D341Med (cell line): Measurements from ENCODE around the gene MGAM2.
A peak's percentile ranks its signal among the peaks of the same experiment; 100 is the strongest.
"Not testable (repeated sequence)": the region's sequence is repeated elsewhere in the genome, so short reads cannot be mapped to it uniquely, and the experiment has no call there.

Experiments
- DNase-seq: peaks from one replicate; pipeline ENCODE4 v3.0.0; 2012; ENCODE audit warnings: low spot score

The MGAM2 gene

GRCh38 chr7:142111499-142111898, at the start of gene MGAM2:
Gene MGAM2 (plus strand): TSS chr7:142111718. CDS start chr7:142116874, 5,156 bp downstream.
- no peak for DNase-seq

DNA sequence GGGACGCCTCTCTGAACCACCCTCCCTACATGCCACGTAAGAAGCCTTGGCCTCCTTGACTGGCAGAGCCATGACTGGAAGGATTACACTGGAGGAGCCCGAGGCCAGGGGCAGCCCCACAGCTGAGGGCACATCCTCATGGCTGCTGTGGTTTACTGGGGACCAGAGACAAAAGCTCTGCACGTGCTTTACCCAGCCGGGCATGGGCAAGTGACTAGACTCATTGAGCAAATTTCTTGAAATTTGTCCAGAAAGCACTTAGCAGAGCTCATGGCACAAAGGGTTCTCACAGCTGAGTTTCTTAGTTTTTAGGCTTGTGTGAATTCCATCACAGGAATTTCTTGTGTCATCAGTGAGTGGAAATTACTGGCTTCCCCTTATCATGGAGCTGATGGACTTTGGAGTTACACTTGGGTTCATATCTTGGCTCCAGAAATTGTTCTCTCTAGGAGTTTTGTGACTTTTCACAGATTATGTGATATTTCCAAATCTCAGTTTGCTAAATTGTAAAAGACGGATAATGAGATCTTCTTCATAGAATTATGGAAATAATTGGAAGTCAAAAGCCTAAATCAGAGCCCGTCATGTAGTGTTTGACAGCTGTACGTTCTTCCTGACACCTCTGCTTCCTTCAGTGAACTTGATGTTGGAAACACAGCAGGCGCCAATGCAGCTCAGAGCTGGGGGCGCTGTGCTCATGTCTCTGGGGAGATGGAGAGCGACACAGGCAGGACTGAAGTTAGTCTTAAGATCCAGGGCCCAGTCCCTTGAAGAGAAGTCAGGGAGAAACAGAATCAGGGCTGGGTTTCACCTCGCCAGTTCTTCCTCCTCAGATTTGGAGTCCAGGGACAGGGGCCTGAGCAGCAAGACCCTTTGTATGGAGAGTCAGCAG, 47.7 kb upstream of the MGAM2 start:
- DNase-seq, result no peak

- DNase-seq, result no peak
These were observed 45.0 kb upstream of the MGAM2 start for GRCh38 chr7:142066536-142066935.

GRCh38 chr7:142077762-142078161, 33.8 kb upstream of the MGAM2 start:
- no peak for DNase-seq

GRCh38 chr7:142083605-142084004, 27.9 kb upstream of the MGAM2 start:
- no peak for DNase-seq

DNA sequence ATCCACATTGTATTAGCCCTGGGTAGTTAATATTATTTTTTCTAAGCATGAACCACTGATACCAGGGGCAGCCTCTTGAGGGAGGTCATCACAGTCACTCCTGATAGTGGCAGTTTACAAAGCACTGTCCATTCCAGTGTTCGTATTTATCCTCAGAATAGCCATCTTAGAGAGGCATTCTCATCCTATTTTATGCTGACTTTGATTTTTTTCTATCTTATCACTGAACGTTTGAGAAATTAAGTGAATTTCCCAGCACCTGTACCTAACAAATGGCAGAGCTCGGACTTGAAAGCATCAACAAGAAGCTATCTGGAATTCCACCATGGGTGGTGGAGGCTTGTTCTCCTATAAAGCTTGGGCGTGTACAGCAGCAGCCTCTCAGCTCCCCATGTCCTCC, 26.1 kb upstream of the MGAM2 start:
- no peak for DNase-seq

DNA sequence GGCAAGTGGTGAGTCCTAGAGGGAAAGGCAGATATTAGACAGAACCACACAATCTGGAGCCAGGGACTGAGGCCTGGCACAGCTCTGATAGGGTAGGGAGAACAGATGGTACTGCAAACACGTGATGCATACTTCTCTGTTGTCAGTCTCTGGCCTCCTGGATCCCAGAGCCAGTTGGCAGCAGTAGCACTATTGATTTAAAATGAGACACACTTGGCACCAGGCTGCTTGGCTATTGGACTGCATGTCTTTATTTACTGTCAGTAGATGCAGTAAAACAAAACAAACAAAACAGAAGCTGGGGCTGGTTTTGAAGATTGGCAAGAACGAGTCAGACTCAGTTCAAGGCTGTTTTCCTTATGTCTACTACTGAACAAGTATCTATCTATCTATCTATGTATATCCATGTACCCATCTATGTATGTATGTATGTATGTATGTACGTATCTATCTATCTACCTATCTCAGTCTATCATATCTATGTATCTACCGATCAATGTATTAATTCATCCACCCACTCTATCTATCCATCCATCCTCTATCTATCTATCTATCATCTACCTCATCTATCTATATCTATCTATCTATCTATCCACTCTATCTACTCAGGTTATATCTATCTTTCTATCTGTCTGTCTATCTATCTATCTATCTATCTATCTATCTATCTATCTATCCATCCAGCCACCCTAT, 23.4 kb upstream of the MGAM2 start:
- peak; percentile 37 for DNase-seq

DNA sequence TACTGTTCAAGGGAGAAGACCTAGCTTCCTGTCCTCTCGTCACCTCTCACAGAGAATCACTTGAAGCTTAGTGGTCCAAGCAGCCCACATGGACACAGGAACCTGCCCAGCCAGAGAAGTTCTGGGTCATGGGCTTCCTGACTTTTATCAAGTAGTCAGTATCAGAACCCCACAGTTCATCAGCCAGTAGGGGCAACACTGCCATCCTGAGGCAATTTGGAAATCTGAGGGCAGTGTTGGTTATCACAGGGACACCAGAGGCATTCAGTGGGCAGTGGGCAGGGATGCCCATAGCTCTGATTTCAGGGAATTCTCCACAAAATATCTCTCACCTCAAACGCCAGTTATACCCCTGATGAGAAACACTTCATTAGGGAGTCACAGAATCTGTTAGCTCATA, 22.5 kb upstream of the MGAM2 start:
- no peak for DNase-seq

GRCh38 chr7:142091961-142092360, 19.6 kb upstream of the MGAM2 start:
- no peak for DNase-seq

DNA sequence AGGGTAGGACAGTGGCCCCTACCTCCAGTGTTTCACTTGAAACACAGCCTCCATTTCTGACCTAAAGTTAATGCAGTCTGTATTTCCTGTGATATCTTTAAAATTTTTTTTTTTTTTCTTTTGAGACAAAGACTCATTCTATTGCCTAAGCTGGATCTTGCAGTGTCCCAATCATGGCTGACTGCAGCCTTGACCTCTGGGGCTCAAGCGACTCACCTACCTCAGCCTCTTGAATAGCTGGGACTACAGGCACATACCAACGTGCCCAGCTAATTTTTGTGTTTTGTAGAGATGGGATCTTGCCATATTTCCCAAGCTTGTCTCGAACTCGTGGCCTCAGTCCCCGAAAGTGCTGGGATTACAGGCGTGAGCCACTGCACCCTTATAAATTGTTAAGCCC, 16.7 kb upstream of the MGAM2 start:
- DNase-seq, result no peak

DNA sequence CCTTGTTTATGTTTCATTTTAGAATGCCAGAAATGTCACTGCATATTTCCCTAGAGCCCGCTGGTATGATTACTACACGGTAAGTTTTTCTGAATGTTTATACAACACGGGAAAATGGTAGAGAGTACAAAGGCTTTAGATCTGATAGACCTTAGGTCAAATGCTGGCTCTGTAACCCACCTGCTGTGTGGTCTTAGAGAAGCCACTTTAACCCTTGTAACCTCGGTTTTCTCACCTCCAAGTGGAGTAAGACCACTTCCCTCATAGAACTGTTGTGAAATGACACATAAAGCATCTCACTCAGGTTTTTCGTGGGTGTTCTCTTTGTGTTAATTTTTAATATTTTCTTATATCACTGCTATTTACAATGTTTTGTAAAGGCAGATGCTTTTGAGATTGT, 13.9 kb upstream of the MGAM2 start:
- no peak for DNase-seq

GRCh38 chr7:142098004-142098403, 13.5 kb upstream of the MGAM2 start:
- DNase-seq, result no peak

DNA sequence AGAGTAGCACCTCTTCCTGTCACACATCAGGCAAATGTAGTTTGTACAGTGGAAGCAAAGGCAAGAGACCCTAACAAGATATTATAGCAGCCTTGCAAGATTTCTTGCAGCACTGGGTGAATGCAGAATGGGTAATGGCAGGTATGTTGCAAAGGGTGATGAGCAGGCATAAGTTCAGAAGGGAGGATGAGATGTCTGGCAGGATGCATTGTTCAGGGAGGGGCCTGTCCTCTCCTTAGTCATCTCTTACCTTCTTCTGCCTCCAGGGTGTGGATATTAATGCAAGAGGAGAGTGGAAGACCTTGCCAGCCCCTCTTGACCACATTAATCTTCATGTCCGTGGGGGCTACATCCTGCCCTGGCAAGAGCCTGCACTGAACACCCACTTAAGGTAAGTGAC, 12.2 kb upstream of the MGAM2 start:
- not testable (repeated sequence) for DNase-seq

DNA sequence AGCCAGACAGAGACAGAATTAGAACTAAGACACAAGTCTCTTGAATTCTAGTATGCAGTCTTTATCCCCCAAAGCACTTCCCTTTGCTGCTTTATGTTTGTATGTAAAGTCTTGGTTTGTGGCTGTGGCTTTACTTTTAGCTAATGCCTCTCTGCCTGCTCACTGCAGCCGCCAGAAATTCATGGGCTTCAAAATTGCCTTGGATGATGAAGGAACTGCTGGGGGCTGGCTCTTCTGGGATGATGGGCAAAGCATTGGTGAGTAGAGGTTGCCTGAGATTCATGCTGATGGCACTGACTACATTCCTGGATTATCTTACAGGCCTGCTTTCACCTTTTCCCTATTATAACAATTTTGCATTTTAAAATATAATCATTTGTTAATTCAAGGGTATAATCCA, 10.9 kb upstream of the MGAM2 start:
- no peak for DNase-seq

DNA sequence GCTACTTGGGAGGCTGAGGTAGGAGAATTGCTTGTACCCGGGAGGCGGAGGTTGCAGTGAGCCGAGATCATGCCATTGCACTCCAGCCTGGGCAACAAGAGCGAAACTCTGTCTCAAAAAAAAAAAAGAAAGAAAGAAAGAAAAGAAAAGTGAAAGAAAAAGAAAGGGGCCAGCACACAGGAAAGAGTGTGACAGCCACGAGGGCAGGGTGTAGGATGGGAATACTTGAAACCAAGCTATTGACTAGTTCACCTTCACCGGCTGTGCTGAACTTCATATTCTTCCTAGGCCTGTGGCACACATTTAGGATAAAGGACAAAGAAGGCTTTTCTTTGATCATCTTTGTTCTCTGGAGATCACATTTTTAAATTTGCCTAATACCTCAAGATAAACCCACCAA, 9.7 kb upstream of the MGAM2 start:
- not testable (repeated sequence) for DNase-seq

DNA sequence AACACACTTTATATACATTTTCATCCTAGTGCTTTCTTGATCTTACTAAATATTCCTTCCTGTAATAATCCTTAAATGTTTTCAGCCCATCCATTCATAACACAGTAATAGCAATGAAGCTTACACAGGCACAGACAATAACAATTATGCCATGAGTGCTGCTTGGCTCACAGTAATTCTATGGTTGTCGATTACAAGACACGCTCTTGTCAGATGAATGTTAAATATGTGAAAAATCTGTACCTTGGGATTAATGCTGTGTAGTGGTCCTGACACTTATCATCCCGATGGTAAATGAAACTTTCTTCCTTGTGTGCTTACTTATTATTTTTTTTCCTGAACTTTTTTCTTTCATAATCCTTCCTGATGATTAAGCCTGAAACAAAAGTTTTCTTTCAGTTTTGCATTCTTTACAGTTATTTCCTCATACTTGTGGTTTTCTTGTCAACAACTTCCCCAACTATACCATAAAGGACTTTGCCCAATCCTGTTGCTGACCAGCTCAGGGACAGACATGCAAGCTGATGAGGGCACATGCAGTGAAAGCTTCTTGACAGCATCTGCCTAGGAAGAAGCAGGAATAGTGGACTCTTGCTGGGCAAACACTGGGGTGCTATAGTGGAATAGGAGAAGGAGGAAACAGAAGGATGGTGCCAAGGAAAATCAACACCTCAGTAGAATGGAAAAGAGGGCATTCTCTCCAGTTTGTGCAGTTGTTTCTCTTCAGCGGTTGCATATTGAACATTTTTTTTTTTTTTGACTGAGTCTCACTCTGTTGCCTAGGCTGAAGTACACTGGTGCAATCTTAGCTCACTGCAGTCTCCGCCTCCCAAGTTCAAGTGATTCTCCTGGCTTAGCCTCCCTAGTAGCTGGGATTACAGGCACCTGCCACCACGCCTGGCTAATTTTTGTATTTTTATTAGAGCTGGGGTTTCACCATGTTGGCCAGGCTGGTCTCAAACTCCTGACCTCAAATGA, 6.7 kb upstream of the MGAM2 start:
- no peak for DNase-seq

DNA sequence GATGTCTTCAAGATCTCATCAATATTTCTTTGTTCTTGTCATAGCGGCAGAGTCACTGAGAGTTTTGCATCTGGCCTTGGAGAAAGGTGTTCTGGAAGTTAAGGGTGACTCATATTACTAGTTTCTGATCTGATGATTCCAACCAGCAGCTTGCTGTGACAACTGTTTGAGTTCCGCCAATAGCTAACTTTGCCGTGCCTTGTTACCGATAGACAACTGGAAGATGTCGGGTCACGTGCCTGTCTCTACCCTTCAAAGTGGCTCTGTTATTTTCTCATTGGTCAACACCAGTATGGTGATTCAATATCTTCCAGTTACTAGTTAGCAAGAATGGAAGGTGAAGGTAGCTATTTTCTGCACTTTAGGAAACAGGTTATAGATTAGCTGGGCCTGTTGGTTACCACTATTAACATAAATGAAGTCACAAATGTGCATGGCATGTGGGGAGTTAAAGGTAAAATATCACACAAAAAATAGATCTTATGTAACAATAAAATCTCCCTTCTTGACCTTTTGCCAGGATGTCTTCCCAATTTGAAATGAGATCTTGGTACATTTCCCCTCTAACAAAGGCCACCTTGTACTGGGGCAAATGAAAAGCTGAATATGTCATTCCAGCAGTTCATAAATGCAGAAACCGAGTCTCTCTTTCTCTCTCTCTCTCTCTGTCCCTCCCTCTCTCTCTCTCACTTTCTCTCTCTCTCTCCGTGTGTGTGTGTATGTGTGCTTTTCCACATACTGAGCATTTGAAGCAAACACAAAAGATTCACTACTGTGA, 2.6 kb upstream of the MGAM2 start:
- DNase-seq, result no peak

GRCh38 chr7:142110098-142110497, 1.4 kb upstream of the MGAM2 start:
- DNase-seq, result no peak

- no peak for DNase-seq
These were observed 880 bp upstream of the MGAM2 start for GRCh38 chr7:142110638-142111037.

DNA sequence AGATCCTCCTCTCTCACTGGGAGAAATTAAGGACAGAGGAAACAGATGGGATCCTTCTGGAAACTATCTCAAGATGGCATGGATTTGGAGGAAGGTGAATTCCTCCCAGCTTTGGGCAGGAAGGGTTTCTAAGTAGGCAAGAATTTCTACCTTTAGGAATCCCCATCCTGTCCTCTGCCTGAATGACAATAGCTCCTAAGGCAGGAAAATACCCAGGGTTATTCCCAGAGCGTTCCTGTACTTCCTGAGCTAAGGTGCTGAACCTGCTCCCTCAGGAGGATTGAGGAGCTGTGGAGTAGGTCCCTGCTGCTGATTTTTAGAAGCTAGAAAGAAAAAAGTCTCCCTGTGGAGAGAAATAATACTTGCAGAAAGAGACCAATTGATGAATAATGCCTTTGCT, 568 bp downstream of the MGAM2 start:
- DNase-seq, result no peak

DNA sequence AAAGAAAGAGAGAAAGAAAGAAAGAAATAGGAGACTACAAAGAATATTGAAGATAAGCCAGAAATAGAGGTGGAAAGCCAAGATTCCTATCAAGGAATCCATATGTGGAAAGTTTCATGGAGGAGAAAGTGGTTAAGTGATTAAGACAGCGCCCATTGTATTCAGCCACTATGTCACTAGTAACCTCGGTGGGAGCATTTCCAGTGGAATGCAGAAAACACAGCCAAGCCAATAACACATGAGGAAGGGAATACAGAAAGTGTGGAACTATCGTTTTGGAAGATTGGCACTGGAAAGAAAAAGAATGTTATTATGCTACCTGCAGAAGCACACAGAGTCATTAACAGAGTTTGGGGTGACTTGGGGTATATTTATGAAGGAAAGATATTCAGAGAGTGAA, 2.7 kb downstream of the MGAM2 start:
- DNase-seq, result no peak

GRCh38 chr7:142120524-142120923, 9.0 kb downstream of the MGAM2 start:
- DNase-seq, result no peak
